Left lung (tissue), 10 donors: ENCODE results near the gene QRICH2. TPM values are rescaled to one million over a fixed set of nuclear protein-coding genes. Genes with fewer than 3 reads are reported as not detected.
A peak's percentile ranks its signal among the peaks of the same experiment; 100 is the strongest.

Source experiments
- ATAC-seq: fragments of 200-7000 bp; cut with Tn5 transposase; one replicate; pipeline ENCODE4 v1.9.1; 2020; ENCODE audit warnings: moderate library complexity
- DNase-seq, 4 donors: peaks; one replicate each; pipeline ENCODE4 v3.0.0-alpha.2; 2013 to 2020
- H3K27ac ChIP-seq, 2 donors: fragments of 200-600 bp; sonication (generic) in 1 of 2; one replicate each; pipeline versions ENCODE4 v1.5.0 to v1.8.0; 2020 to 2021
- H3K27me3 ChIP-seq, 2 donors: fragments of 200-600 bp; sonication (generic) in 1 of 2; one replicate each; pipeline versions ENCODE4 v1.5.0 to v1.8.0; 2020 to 2021
- H3K36me3 ChIP-seq, 2 donors: fragments of 200-600 bp; sonication (generic) in 1 of 2; one replicate each; pipeline versions ENCODE4 v1.5.0 to v1.8.0; 2020 to 2021
- H3K4me1 ChIP-seq, 2 donors: fragments of 200-600 bp; one replicate each; pipeline ENCODE4 v1.8.0; 2021
- H3K4me3 ChIP-seq, 2 donors: fragments of 200-600 bp; sonication (generic) in 1 of 2; one replicate each; pipeline versions ENCODE4 v1.5.0 to v1.8.0; 2020 to 2021; ENCODE audit warnings: mild to moderate bottlenecking in 1 of 2
- H3K9me3 ChIP-seq, 2 donors: fragments of 200-600 bp; sonication (generic) in 1 of 2; one replicate each; pipeline versions ENCODE4 v1.5.0 to v1.8.0; 2020 to 2021
- CTCF ChIP-seq, 2 donors: fragments of 200-600 bp; sonication (generic) in 1 of 2; IDR thresholded peaks; one replicate each; pipeline versions ENCODE4 v1.5.0 to v1.8.0; 2021; ENCODE audit warnings: antibody characterized with exemption in 2 of 2
- intact Hi-C, 2 donors: fragments of 100-400 bp; cut with DNase I; formaldehyde crosslinking; loops; one replicate each; pipeline versions ENCODE4 v1.11.2 to v1.14.2; 2022
- polyA plus RNA-seq, 6 donors: library from polyadenylated mRNA; unstranded; fragments of 120-200 nt; gene quantifications; one replicate each; pipeline ENCODE4 v1.2.1, GENCODE V29; 2013; ENCODE audit not compliant: insufficient read length in 6 of 6
- total RNA-seq, 2 donors: library from RNA; stranded (reverse); fragmentation: NEBNext Ultra II Directional; extraction: Animal tissue kit (Norgen Biotek cat#: 25700); gene quantifications; one replicate each; pipeline ENCODE4 v1.2.1, GENCODE V29; 2021
- donor health status: DM: no; HTN: yes; CAD: no.
- donor health status: DM: no; HTN: no; CAD: no.

QRICH2 gene
- total and polyA plus RNA-seq, 8 donors: 2.8 to 10.6 (median 7.5) TPM

DNA sequence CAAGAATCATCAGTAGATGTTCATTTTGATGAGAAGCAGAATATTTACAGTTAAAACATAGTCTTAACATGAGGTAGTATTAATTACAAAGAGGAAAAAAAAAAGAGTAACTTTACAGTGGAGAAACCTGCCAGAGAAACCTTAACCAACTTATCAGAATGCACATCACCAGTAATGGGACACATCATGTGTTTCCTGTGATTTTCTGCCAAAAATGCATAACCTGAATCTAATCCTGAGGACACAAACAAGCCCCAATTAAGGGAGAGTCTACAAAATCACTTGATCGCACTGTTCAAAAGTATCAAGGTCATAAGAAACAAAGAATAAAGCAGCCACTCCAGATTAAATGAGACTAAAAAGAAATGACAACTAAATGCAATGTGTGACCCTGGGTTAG lies 18.2 kb upstream of the QRICH2 start:
- DNase-seq (no peak), ATAC-seq (no peak)
- TF ChIP-seq CTCF (IDR thresholded peaks at IDR 0.05): no peak
- H3K4me1 ChIP-seq: peaks cover 0 to 18% of the 10 kb centered on the region in 2 donors
- H3K4me3 ChIP-seq: no peak overlapping the region
- no peaks in the 10 kb centered on the region for H3K27me3 ChIP-seq
- intact Hi-C loops: no loop called here
- H3K36me3 ChIP-seq: peaks cover 0 to 74% of the 10 kb centered on the region in 2 donors
- H3K27ac ChIP-seq: peak overlapping the region in 1 of 2 donors; percentile 81
- no peaks in the 10 kb centered on the region for H3K9me3 ChIP-seq

- no peak for ATAC-seq
- Histone ChIP-seq H3K27ac (no peak overlapping the region), H3K4me3 (no peak overlapping the region), H3K36me3 (peaks cover 0 to 56% of the 10 kb centered on the region in 2 donors), H3K4me1 (no peaks in the 10 kb centered on the region), H3K27me3 (no peaks in the 10 kb centered on the region), H3K9me3 (no peaks in the 10 kb centered on the region)
- no peak for TF ChIP-seq CTCF (IDR thresholded peaks at IDR 0.05)
- DNase-seq: no peak
- intact Hi-C loops: no loop called here
Measured at GRCh38 chr17:76318586-76318985, 10.5 kb upstream of the QRICH2 start.

DNA sequence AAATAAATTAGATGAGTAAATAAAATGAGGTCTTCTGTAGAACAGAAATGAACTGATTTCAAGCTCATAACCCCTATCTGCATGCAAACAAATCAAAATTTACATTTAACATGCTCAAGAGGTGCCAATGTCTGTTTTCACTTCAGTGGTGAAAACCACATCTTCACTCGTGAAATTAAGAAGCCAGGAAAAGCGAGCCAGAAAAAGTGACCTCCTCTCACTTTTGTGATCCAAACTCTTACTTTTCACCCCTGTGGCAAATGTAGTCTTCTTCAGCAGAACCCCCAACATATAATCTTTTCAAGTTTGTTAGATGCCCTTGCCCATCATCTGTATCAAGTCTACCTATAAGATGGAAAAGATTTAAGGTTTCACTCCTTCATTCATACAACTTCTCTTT lies 9.5 kb upstream of the QRICH2 start:
- TF ChIP-seq CTCF (IDR thresholded peaks at IDR 0.05): no peak
- intact Hi-C loops: no loop called here

DNA sequence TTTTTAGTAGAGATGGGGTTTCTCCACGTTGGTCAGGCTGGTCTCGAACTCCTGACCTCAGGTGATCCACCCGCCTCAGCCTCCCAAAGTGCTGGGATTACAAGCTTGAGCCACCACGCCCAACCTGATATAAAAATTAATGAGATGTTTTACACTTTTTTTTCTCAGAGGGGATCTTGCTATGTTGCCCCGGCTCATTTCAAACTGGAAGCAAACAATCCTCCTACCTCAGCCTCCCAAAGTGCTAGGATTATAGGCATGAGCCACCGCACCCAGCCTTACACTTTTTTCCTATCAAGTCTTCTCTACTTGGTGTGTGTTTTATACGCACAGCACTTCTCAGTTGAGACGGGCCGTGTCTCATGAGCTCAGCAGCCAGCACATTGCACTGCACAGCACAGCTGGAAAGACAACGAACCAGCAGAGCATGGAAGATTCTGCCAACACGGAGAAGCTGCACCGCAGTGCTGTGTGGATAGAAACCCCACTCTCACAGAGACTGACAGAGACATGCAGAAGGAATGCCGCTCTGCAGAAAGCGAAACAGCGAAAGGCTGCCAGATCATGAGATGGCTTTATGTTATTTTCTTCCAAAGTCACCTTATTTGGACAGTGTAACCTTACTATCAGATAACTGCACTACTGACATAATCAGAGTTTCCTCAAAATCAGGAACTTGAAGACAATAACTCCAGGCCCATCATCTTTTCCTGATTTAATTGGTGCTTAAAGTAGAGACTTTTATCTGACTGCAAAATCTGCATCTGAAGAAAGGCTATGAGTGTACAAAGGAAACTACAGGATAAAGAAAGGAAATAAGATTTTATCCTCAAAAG lies 6.5 kb upstream of the QRICH2 start:
- Histone ChIP-seq H3K4me1 (no peaks in the 10 kb centered on the region), H3K27me3 (no peaks in the 10 kb centered on the region), H3K27ac (peak overlapping the region; percentile 7 to 24), H3K9me3 (no peaks in the 10 kb centered on the region), H3K4me3 (no peak overlapping the region), H3K36me3 (peaks cover 0 to 57% of the 10 kb centered on the region in 2 donors)
- TF ChIP-seq CTCF (IDR thresholded peaks at IDR 0.05): no peak
- intact Hi-C loops: no loop called here
- DNase-seq (peak in 1 of 4 donors; percentile 12), ATAC-seq (peak; percentile 18)

More for the DNA sequence above, 9.5 kb upstream of the QRICH2 start:
- no peak for DNase-seq
- Histone ChIP-seq H3K36me3 (peaks cover 0 to 56% of the 10 kb centered on the region in 2 donors), H3K27me3 (no peaks in the 10 kb centered on the region), H3K9me3 (no peaks in the 10 kb centered on the region), H3K4me1 (no peaks in the 10 kb centered on the region), H3K4me3 (no peak overlapping the region), H3K27ac (no peak overlapping the region)
- ATAC-seq: no peak

GRCh38 chr17:76312735-76313134 lies 4.7 kb upstream of the QRICH2 start:
- Histone ChIP-seq H3K27ac (no peak overlapping the region), H3K9me3 (no peaks in the 10 kb centered on the region), H3K27me3 (no peaks in the 10 kb centered on the region), H3K4me3 (no peak overlapping the region), H3K36me3 (peaks cover 0 to 56% of the 10 kb centered on the region in 2 donors), H3K4me1 (no peaks in the 10 kb centered on the region)
- no peak for DNase-seq
- no peak for TF ChIP-seq CTCF (IDR thresholded peaks at IDR 0.05)
- intact Hi-C loops: no loop called here
- no peak for ATAC-seq
